Myocyte (in vitro differentiated cells): ENCODE measurements around the gene LPIN1. TPM values are rescaled to one million over a fixed set of nuclear protein-coding genes. Genes with fewer than 3 reads are reported as not detected.

ENCODE experiments used
- DNase-seq: peaks from one replicate; pipeline ENCODE4 v3.0.0-alpha.2; 2012; ENCODE audit warnings: low read depth
- total RNA-seq: library from RNA; depleted of rRNA; stranded (reverse); fragments of >200 nt; gene quantifications from 2 replicates; pipeline ENCODE4 v1.2.3, GENCODE V29; 2014

Gene LPIN1
- total RNA-seq, 1 donor from 2014 or later, result 57.4 TPM

DNA sequence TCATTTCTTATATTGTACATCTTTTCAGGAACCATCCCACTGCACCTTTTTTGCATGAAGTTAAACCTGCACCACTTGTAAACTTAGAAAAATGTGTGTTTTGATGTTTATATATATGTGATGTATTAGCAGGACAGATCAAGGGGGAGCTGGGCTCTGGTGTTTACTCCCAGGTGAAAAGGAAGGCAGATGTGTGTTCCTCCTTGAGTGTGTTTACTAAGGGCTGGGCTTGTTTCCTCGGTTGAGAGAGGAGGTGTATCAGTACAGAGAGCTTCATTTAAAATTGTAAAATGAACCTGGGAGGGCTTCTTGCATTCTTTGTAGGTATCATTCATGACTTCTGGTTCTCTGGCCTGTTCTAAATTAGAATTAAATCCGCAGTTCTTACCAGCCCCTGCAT, 14.8 kb downstream of the LPIN1 start:
- DNase-seq, result no peak

DNA sequence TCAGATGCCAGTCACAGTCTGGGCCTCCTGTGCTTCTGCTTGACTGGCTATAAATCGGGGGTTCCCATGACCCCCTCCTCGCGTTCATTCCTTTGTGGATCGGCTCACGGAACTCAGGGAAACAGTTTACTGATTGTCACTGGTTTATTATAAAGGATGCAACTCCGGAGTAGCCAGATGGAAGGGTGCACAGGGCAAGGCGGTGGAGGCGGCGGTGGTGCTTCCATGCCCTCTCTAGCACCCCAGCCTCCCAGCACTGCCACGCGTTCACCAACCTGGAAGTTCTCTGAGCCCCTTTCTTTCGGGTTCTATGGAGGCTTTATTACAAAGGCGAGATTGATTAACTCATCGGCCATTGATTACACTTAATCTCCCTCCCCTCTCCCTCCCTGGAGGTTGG, 15.6 kb downstream of the LPIN1 start:
- DNase-seq, result no peak

DNA sequence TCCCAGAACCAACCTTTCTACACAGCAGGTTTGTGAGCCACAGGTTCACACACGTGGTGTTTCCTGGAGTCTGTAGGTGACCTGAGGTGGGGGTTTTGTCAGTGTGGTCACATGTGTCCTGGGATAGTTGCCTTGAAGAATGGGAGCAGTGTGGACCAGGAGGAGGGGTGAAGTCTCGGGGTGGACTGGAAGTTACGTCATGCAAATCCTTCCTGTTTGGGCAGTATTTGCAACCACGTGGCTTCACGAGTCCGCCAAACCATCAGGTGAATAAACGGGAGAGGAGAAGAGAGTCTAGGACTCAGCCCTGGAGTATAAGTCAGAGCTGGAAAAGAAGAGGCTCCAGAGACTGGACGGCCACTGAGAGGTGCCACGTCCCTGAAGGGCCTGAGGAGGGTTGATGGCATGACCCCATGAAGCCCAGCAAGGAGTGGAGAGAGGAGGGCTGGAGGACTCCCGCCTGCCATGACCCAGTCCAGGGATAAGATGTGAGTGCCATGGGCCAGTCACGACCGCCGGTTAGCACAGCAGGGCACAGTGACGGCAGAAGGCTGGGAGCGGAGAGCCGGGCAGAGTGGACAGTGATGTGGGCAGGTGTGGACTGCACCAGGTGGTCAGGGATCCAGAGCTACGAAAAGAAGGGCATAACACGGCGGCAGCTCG, 16.5 kb downstream of the LPIN1 start:
- no peak for DNase-seq

DNA sequence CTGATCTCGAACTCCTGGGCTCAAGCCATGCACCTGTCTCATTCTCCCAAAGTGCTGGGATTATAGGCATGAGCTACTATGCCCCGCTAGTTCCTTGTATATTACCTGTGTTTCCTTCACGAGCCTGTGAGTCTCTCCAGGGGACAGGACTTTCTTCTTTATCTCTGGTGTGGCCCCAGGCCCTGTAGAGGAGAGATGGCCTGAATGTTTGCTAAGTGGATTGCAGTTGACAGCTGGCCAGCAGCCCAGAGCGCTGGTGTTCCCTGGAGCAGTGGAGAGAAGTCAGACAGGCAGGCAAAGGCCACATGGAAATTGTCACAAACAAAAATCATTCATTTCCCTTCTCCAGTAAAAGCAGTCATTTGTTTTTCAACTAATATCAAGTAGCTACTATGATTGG, 17.9 kb downstream of the LPIN1 start:
- DNase-seq, result no peak

DNA sequence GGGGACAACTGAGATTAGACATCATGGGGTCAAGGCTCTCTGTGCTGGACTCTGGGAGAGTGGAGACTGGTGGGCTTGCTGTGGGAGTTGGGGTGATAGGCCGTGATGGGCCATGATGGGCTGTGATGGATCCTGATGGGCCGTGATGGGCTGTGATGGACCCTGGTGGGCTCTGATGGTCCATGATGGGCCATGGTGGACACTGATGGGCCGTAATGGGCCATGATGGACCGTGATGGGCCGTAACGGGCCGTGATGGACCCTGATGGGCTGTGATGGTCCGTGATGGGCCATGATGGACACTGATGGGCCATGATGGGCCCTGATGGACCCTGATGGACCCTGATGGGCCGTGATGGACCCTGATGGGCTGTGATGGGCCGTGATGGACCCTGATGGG, 18.5 kb downstream of the LPIN1 start:
- DNase-seq, result no peak

DNA sequence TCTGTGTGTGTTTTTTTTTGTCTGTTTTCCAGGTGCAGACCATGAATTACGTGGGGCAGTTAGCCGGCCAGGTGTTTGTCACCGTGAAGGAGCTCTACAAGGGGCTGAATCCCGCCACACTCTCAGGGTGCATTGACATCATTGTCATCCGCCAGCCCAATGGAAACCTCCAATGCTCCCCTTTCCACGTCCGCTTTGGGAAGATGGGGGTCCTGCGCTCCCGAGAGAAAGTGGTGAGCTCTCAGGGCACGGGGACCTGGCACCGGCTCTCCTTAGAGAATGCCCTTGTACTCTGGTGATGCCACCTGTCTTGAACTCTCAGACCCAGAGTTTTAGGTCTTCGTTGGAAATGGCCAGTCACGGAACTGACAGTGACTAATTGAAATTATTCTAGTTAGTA, 19.1 kb downstream of the LPIN1 start:
- DNase-seq, result no peak

DNA sequence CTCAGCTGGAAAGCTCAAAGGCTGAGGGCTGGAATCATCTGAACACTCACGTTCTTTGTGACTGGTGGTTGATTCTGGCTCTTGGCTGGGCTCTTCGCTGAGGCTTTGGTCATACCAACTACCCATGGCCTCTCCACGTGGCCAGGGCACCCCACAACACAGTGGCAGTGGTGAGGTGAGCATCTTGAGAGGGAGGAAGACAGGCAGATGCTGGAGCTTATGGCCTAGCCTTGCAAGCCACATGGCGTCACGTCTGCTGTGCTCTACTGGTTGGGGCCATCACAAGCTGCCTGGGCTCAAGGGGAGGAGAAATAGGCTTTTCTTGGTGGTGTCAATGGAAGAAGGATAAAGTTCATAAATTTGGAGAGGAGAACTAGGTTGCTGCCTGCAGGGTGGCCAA, 19.6 kb downstream of the LPIN1 start:
- DNase-seq, result no peak

DNA sequence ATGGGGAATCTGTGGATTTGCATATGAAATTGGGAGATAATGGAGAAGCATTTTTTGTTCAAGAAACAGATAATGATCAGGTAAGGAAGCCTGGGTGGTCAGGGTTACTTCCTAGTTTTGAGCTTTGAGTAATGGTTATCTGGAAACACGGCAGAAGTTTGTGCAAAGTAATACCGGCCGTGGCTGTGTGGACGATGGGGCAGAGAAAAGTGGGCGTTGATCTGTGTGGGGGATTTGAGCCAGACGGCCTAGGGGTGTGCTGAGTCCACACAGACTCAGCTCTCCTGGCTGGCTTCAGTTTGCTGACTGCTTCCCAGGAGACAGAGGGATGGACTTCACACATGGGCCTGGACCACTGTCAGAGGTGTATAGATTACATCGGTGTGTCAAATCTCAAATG, 21.3 kb downstream of the LPIN1 start:
- DNase-seq, result no peak

DNA sequence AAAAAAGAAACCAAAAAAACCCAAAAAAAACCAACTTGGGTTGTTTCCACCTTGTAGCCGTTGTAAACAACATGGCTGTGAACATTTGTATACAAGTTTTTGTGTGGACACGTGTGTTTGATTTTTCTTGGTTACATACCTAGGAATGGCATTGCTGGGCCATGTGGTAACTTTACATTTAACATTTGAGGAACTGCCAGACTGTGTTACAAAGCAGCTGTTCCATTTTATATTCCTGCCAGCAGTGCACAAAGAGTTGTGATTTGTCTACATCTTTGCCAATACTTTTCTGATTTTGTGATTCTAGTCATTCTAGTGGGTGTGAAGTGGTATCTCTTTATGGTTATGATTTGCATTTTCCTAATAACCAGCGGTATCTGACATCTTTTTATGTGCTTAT, 22.5 kb downstream of the LPIN1 start:
- DNase-seq, result no peak

DNA sequence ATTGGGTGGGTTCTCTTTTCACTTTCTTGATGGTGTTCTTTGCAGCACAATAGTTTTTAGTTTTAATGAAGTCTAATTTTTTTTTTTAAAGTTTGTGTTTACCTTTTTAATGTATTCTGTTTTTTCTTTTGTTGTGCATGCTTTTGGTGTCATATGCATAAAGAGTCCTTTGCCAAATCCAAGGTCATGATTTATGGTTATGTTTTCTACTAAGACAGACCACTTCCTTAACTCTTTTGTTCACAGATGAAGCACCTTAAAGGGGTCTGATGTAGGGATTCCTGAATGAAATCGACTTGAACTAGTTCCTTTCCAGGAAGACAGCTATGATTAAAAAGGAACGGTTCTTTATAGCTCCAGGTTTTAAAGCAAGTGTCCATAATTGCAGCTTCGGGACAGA, 23.1 kb downstream of the LPIN1 start:
- DNase-seq, result no peak

DNA sequence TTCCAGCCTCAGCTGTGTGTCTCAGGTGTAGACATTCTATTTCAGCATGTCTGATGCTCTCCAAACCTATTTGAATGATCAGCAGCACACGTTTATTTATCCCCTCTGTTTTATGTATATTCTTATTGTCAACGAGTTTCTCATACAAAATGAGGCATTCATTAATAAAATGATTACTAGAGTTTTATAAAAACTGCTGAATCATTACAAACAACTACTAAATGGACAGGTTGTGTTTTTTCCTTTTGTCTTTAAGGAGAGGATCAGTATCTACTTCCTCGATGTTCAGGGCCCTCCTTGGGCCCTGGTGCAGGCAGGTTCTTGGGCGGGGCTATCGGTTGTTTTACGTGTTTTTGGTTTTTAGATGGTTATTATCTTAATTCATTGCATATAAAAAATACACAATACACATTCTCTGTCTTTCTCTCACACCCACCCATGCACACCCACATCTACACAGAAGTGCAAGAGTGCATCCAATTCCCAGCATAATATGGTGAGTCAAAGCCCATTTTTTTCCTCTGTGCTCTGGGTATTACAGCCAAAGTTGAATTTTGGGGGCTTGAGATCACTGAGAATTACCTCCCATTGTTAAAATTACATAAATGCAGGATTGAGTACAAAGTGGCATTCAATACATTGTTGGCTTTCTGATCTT, 24.2 kb downstream of the LPIN1 start:
- no peak for DNase-seq

DNA sequence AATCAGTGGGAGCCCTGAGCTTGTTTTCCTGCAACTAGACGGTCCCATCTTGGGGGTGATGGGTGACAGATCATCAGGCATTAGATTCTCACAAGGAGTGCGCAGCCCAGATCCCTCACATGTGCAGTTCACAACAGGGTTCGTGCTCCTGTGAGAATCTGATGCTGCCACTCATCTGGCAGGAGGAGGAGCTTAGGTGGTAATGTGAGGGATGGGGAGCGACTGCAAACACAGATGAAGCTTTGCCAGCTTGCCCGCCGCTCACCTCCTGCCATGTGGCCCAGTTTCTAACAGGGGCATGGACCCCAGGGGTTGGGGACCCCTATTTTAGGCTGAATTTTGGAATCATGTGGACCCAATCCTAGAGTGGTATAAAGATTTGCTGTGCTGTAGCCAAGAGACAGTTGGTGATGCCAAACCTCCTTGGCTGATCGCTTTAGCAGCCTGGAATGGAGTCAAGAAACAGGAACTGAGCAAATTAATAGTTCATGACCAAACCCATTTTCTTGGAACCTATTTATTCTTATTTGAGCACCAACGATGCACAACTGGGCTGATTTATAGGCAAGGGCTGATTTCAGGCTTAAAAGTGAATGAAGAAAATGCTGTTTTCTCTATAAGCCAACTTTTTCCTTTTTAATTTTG, 25.7 kb downstream of the LPIN1 start:
- no peak for DNase-seq

DNA sequence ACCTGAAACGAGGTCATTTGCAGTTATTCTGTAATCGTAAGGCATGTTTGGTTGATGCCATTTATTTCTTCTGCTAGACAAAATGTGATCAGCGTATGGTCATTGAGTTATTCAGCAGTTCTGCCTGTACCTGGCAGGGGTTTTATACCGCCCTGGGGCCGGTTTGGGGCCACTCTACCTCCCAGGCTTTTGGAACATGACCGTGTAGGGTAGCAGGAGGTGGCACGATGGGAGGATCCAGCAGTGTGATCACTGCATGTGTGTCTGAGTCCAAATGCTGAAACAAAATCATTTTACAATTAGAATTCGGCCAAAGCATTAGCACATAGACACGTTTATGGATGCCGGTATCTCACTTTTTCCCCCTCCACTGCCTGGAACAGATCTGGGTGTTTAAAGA, 26.7 kb downstream of the LPIN1 start:
- no peak for DNase-seq

DNA sequence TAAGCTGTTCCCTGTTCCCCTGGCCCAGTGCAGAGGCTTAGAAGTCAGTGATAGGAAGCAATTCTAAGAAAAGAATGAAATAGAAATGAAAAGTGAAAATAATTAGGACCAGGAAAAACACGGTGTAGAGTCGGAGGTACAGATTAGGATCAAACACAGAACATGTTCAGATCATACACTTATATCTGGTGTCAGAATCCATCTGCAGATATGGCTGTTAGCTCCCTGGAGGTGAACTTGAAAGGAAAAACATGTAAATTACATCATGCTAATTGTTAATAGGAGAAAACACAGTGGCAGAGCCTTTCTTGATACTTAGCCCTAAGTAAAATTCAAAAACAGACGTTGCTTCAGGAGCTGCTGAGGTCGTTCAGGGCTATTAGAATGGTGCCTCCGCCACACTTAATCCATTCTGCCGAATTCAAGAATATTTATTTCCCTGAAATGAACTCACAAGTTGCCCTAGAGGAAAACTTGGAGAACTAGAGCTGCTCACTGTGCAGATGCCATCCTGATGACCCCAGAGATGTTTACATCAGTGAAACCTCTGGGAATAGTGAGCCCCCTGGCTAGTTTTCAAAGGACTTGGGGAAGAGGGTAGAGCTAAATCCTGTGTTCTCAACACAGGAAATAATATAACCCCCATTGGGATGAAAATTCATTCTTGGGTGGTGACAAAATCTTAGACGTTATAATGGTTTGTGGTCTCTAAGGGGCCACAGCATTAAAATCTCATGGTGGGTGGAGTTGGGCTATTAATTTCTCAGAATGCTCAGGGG, 27.5 kb downstream of the LPIN1 start:
- DNase-seq, result no peak

DNA sequence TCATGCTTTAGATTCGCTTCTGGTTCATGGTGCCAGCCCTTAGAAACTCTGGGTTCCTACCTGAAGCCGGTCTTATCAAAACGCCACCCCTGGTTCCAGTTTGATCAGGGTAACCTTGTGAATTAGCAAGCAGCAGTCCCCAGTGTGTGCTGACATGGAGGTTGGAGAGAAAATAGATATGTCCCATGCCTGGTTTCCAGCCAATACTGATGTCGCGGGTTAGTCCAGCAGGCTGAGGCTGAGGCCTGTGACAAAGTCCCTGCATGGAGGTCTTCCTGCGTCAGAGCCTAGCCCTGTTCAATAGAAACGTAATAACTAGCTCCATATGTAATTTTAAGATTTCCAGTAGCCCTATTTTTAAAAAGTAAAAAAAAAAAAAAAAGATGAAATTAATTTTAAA, 28.2 kb downstream of the LPIN1 start:
- DNase-seq, result no peak

DNA sequence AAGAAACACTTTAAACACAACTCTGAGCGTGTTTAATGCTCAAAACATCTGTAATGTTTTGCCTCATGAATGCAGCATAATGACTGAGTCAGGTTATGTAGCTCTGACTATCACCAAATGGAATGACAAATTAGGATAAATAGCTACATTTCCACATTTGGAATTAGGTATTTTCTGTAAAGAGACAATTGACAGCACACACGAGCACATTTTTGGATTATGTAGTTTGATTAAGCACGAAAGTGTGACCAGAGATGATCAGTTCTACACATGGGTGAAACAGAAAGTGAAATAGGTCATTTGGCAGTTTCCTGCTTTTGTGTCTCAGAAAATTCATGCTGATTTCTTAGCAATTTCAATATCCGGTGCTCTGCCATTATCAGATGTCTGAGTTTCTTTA, 29.0 kb downstream of the LPIN1 start:
- no peak for DNase-seq

DNA sequence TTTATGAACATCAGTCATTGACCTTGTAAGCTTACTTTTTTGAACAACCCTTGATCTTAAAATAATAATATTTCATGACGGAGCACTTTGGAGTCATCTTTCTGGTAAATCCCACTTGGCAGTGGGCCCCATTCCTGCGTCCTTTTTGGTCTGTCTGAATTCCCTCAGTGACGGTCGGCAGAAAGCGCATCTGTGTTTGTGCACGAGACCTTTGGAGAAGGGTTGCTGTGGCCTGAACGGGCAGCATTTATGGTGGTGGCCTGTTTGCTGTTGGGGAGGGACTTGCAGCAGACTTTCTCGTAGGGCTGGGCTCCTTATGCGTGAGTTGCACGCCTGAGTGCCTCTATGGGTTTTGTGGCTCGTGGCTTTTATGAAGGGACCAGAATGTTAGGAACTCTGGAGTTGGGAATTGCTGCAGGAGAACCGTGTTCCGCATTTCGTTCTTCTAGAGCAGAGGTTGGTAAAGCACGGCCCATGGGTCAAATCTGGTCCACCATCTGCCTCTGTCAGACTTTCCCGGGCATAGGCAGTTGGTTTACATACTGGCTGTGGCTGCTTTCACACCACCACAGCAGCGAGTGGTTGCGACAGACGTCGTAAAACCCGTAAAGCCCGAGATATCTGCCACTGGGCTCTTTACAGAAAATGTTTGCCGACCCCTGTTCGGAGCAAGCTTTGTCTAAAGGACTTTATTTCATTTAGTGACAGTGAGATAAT, 30.8 kb downstream of the LPIN1 start:
- DNase-seq, result no peak

DNA sequence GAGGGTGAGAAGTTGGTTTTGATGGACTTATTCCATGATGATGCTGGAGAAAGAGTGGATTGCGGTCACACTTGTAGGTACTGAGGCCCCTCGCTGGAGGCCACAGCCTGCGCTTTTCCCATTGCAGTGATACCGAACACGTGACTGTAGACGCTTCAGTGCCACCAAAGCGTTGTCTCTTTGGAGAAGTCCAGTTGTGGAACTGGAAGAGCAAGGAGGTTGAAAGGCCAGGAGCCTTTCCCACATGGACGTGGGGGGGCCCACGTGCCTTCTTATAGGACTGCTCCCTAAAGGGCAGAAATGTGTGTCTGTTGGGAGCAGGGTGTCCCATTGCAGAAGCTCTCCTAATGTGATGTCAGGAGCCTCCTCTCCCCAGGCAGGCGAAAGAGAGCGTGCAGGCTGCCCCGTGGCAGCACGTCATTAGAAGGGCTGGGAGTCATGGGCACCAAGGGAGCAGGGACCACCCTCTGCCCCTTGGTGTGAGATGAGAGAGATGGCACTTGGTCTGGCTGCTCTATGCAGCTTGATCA, 31.5 kb downstream of the LPIN1 start:
- no peak for DNase-seq

DNA sequence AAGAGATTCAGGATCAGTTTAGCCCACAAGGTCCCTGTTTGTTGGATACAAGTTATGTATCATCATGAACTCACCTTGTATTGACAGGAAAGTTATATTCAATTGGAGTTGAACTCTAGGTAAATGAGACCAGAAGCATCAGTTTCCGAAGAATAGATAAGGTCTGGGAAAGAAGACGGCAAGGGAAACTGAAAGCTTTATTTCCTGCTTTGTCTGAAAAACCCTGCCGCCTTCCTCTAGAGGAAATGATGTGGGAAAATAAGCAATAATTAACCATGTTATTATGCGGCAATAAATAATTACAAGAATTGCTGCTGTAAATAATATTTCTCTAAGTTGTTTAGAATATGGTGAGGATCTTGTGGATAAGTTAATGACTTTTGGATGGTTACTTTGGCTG, 32.0 kb downstream of the LPIN1 start:
- DNase-seq, result no peak

DNA sequence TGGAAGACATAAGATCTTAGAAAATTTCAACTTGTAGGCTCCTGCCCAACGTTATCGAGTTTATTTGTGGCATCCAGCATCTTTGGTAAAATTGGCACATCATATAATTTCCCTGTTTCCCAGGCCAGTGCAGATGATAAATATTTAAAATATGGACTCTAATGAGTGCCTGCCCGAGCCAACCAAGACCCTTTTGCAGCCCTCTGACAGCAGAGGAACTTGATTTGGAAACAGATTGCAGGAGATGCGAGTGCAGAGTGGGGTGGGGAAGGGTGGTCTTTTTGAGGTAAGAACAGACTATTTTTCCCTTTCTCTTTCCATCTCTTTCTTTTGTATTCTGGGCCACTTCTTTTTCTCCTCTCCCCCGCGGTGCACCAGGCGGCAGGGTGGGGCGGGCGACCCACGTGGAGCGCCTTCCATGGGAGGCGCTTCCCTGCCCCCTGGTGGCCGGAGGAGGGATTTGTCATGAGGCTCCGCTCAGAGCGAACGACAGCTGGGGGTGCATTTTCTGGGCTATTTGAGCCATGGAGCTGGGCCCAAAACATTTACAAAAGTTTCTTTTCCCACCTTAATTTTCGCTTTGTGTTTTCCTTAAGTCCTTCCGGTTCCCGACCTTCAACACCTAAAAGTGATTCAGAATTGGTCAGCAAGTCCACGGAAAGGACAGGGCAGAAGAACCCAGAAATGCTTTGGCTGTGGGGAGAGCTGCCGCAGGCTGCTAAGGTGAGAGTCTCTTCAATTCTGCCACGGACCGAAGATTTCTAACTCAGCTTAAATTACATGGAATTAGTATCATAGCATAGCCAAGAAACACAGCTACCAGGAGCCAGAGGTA, 32.7 kb downstream of the LPIN1 start:
- DNase-seq, result peak; percentile 74
